NCI-H460 (cell line): ENCODE measurements around the gene BST2. TPM values are rescaled to one million over a fixed set of nuclear protein-coding genes. Genes with fewer than 3 reads are reported as not detected.

Experiments
- DNase-seq: peaks from one replicate; pipeline ENCODE4 v3.0.0-alpha.2; 2016; ENCODE audit warnings: low read depth; ENCODE audit errors: extremely low read depth
- total RNA-seq: library from RNA; depleted of rRNA; stranded (reverse); fragments of >200 nt; shearing (Covaris generic); gene quantifications from 2 replicates; pipeline ENCODE4 v1.2.3, GENCODE V29; 2014

BST2 gene
- total RNA-seq, 1 experiment from 2014 or later = 0.52 TPM

GRCh38 chr19:17419621-17420474 is 14.4 kb upstream of the BST2 start, which contains the start of gene MVB12A:
MVB12A (plus strand) TSS chr19:17420047; CDS start chr19:17420136, 89 bp downstream.
- DNase-seq = peak; percentile 95

- no peak for DNase-seq
These were observed 13.8 kb upstream of the BST2 start for GRCh38 chr19:17419154-17419620.

DNA sequence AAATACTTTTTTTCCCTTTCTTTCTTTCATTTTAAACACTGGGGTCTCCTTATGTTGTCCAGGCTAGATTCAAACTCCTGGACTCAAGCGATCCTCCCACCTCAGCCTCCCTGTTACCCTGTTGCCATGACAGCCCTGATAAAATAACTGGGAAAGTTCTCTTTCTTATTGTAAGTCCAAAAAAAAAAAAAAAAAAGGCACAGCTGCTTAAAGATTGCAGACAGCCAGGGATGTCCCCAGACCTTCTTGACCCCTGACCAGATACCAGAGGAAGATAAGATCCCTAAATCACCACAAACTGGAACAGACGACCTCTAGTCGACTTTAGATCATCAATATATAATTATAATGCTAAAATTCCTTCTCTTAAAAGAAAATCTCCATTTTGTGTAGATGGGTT is 13.3 kb upstream of the BST2 start:
- DNase-seq = no peak

DNA sequence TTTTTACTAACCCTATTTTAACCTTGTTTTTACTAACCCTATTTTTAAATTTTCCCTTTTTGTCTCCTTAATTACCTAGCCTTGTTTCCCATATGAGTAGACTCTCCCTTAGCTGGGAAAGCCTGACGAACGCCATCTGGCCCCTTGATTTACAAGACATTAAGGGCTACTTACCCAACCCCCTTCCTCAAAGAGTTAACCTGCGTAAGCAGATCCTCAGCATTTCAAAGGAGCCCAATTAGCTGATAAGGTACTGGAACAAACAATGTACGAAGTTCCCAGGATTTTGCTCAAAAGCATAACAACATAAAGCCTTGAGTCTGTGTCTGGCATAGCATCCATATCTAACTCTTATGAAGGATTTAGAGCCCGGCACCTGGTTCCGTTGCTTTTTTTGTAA is 9.7 kb upstream of the BST2 start:
- no peak for DNase-seq

- DNase-seq = no peak
These were observed 8.7 kb upstream of the BST2 start for GRCh38 chr19:17414097-17414496.

DNA sequence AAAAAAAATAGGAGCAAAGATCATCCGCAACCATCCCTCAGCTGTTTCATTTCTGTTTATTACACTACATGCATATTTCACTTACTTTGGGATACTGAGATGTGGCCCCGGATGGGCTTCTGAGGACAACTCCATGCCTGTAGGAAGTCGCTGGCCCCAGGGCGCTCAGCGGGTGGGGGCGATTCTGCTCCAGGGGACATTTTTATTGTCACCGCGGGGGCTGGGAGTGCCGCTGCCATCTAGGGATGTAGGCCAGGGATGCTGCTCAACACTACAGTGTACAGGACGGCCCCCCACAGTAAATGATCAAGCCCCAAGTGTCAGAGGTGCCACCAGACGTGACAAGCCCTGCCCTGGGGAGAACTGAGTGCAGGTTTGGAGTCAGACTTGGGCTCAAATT is 6.4 kb upstream of the BST2 start:
- no peak for DNase-seq

- DNase-seq = no peak
These were observed 4.6 kb upstream of the BST2 start for GRCh38 chr19:17409990-17410389.

GRCh38 chr19:17406887-17407196 is 1.4 kb upstream of the BST2 start:
- DNase-seq = no peak

- no peak for DNase-seq
These were observed 836 bp upstream of the BST2 start for GRCh38 chr19:17406046-17406886.

DNA sequence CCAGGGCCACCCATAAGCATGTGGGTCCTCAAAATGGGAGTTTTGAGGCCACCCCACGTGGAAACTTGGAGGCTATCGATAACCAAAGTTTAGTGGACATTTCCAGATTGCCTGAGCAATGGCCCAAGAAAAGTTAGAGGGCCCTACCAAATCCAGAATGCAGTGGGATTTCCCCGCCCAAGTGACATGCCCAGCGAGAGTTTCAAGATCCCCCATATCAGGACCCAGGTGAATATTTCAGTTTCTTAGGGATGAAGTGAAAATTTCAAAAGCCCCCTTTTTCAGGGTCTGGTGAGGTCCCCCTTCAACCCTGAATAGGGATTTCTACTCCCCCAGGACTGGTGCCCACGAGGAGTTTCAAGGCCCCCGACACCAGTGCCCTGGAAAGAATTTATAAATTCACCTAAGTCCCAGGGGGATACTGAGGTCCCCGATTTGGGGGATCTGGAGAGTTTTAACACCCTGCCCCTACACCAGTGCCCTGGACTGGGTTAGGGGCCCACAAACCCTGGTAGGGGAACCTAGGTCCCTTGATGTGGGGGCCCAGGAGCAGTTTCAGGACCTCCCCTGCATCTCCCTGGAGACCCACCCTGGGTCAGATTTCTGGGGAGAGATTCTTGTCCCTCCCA is 695 bp downstream of the BST2 start:
- no peak for DNase-seq

GRCh38 chr19:17404015-17404414 is 1.4 kb downstream of the BST2 start:
- DNase-seq = no peak

- DNase-seq = no peak
These were observed 2.2 kb downstream of the BST2 start for GRCh38 chr19:17402982-17403855.

DNA sequence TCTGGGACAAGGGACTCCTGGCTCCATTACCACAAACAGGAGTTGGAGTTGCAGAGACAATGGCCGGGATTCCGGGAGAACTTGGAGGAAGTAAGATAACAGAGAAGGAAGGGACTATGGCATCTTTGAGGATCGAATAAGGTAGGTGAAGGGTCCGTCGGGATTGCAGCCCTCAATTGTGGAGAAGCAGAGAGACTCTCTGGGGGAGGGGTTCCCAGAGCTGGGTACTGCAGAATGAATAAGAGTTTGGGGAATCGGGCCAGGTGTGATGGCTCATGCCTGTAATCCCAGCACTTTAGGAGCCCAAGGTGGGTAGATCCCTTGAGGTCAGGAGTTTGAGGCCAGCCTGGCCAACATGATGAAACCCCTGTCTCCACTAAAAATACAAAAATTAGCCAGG is 3.8 kb downstream of the BST2 start:
- no peak for DNase-seq

- DNase-seq = no peak
These were observed 6.4 kb downstream of the BST2 start for GRCh38 chr19:17398902-17399527.

- DNase-seq = no peak
These were observed 10.5 kb downstream of the BST2 start for GRCh38 chr19:17394891-17395415.

DNA sequence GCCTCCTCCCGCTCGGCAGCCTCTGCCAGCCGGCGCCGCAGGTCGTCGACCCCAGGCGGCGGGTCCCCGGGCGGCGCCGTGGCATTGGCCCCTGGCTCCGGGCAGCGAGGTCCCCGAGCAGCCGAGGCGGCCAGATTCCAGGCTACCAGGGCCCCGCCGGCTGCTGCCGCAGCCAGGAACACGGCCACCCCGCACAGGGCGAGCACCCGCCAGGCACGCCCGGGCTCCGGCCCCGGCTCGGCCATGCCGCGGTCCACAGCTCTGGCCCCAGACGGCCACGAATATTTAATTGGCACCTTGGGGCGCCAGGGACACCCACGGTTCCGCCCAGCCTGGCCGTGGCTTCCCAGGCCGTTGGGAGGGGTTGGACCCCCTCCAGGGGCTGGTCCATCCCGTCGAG is 11.5 kb downstream of the BST2 start, which contains the start of gene CCDC194:
Gene CCDC194, minus strand, starts transcription at position 283 of the 400 bp plus-strand sequence. Its CDS starts 38 bp downstream, at position 245.
- DNase-seq = no peak

- DNase-seq = no peak
These were observed 12.4 kb downstream of the BST2 start for GRCh38 chr19:17393002-17393401.

- no peak for DNase-seq
These were observed 13.9 kb downstream of the BST2 start for GRCh38 chr19:17391371-17392151.
